Small intestine (tissue), 7 donors: Measurements from ENCODE around the gene MACF1. TPM values are rescaled to one million over a fixed set of nuclear protein-coding genes. Genes with fewer than 3 reads are reported as not detected.
"Not testable (repeated sequence)": the region's sequence is repeated elsewhere in the genome, so short reads cannot be mapped to it uniquely, and the experiment has no call there.

Source experiments
- DNase-seq, 2 donors: peaks; one replicate each; pipeline versions ENCODE4 v3.0.0 to v3.0.0-alpha.2; 2013
- FAIRE-seq: peaks from 2 replicates; lab custom pipeline; 2012; peaks lifted over from hg19 to GRCh38; lab: Jason Lieb, UNC
- H3K27ac ChIP-seq, 3 donors: one replicate each; pipeline ENCODE4 v1.5.1; 2013; ENCODE audit warnings: low read length in 2 of 3, mild to moderate bottlenecking in 2 of 3, control low read depth in 1 of 3, inconsistent platforms in 1 of 3, low read depth in 1 of 3, moderate library complexity in 1 of 3
- H3K27me3 ChIP-seq, 3 donors: one replicate each; pipeline ENCODE4 v1.6.1; 2013; ENCODE audit warnings: low read length in 3 of 3, inconsistent platforms in 1 of 3; ENCODE audit not compliant: control insufficient read depth in 3 of 3, insufficient read depth in 3 of 3
- H3K36me3 ChIP-seq, 3 donors: one replicate each; pipeline ENCODE4 v1.6.1; 2013; ENCODE audit warnings: low read length in 3 of 3, inconsistent platforms in 1 of 3, low read depth in 1 of 3, mild to moderate bottlenecking in 1 of 3, moderate library complexity in 1 of 3; ENCODE audit not compliant: control insufficient read depth in 3 of 3, insufficient read depth in 2 of 3
- H3K4me1 ChIP-seq, 3 donors: one replicate each; pipeline ENCODE4 v1.6.1; 2013; ENCODE audit warnings: low read length in 2 of 3, inconsistent platforms in 1 of 3, low read depth in 1 of 3, mild to moderate bottlenecking in 1 of 3, moderate library complexity in 1 of 3; ENCODE audit not compliant: control insufficient read depth in 3 of 3, insufficient read depth in 2 of 3
- H3K4me3 ChIP-seq, 3 donors: one replicate each; pipeline ENCODE4 v1.5.1; 2013; ENCODE audit warnings: low read length in 3 of 3, control low read depth in 1 of 3, inconsistent platforms in 1 of 3, low read depth in 1 of 3, mild to moderate bottlenecking in 1 of 3, moderate library complexity in 1 of 3
- H3K9me3 ChIP-seq, 2 donors: one replicate each; pipeline ENCODE4 v1.6.1; 2013; ENCODE audit warnings: low read depth in 1 of 2, low read length in 1 of 2; ENCODE audit not compliant: control insufficient read depth in 2 of 2, insufficient read depth in 1 of 2
- whole genome bisulfite sequencing, 3 donors: extraction: QIAGEN DNeasy Blood & Tissue Kit; methylation state at CpG; one replicate each; pipeline ENCODE4 v1.1.7; 2013; 5-methylcytosine and 5-hydroxymethylcytosine counted together
- polyA plus RNA-seq, 4 donors: library from polyadenylated mRNA; stranded (reverse) in 3 of 4; unstranded in 1 of 4; fragments of 200-250 nt in 3 of 4; fragments of 120-200 nt in 1 of 4; gene quantifications; one replicate each; pipeline versions ENCODE4 v1.2.1 to v1.2.3, GENCODE V29; 2013
- donor health status: healthy with polysubstance abuse.
- donor health status: control.
- donor health status: control.
- donor health status: Bipolar disorder and iron deficiency.
- donor health status: healthy.

MACF1 gene
- polyA plus RNA-seq, 4 donors: 18.1 to 64.8 (median 34.6) TPM

DNA sequence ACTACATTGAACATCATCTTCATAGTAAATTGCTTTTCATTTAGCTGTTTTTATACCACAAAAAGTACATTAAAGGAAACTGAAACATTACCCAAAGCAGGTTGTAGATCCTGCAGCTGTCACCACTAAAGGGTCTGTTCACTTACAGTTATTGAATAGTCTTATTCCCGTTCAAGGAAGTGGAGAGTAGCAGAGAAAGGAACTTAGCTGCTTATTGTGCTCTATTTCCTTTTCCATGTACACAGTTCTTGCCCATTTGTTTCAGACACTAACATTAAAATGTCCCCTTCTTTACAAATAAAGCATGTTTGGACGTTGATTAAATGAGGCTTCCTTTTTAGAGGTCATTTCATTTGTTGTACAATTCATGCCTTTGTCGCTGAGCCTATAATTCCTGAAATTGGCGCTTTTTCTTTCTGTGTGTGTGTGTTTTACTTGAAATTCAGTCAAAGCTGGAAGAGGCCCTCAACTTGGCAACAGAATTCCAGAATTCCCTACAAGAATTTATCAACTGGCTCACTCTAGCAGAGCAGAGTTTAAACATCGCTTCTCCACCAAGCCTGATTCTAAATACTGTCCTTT is 242.6 kb downstream of the MACF1 start:
- H3K36me3 ChIP-seq: peaks cover 27 to 45% (median 34%) of the 10 kb centered on the region in 3 donors
- H3K27me3 ChIP-seq: no peaks in the 10 kb centered on the region
- no peak overlapping the region for H3K27ac ChIP-seq
- H3K9me3 ChIP-seq: no peaks in the 10 kb centered on the region
- FAIRE-seq (no peak), DNase-seq (no peak)
- 75 to 92% (median 89%) methylated on average over 5 of the region's 5 CpGs for WGBS, 3 donors
- H3K4me3 ChIP-seq: no peak overlapping the region
- H3K4me1 ChIP-seq: no peaks in the 10 kb centered on the region

DNA sequence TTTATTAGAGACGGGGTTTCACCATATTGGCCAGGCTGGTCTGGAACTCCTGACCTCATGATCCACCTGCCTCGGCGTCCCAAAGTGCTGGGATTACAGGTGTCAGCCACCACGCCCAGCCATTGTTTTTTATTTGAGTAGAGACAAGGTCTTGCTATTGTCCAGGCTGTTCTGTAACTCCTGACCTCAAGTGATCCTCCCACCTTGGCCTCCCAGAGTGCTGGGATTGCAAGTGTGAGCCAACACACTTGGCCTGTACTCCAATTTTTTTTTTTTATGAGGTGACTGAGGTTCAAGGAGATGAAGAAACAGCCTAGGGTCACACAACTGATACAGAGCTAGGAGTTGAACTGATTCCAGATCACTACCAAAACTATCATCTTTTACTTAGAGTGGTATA is 245.5 kb downstream of the MACF1 start:
- not testable (repeated sequence) for H3K4me3 ChIP-seq, H3K27me3 ChIP-seq, H3K9me3 ChIP-seq, H3K4me1 ChIP-seq, DNase-seq, FAIRE-seq
- Histone ChIP-seq H3K36me3 (peaks cover 34 to 48% (median 39%) of the 10 kb centered on the region in 3 donors), H3K27ac (peak overlapping the region in 1 of 3 donors; percentile 43)
- WGBS, 3 donors: 86 to 93% (median 90%) methylated on average over 4 of the region's 4 CpGs

DNA sequence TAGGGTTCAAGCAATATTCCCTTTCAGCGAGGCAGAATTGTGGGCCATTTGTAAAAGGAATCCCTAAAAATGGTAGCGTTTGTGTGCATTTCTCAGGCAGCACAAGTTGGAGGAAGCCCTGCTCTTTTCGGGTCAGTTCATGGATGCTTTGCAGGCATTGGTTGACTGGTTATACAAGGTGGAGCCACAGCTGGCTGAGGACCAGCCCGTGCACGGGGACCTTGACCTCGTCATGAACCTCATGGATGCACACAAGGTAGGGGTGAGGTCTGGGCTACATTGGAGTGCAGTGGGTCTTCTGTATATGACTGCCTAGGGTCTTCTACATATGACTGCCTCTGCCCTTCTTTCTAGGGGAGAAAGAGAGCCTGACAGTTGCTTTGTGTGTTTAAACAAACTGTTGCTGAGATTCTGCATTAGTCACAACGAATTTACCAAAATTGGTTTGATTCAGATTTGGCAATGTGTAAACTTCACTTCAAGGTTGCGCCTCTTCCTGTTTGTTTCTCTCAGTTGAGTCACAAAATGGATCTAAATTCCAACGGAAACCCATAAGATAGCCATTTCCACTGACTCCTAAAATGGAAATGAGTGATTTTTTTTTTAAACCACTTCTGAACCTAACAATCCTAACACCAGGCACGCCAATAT is 246.6 kb downstream of the MACF1 start:
- FAIRE-seq: no peak
- Histone ChIP-seq H3K36me3 (peaks cover 35 to 52% (median 38%) of the 10 kb centered on the region in 3 donors), H3K4me1 (no peaks in the 10 kb centered on the region), H3K27me3 (no peaks in the 10 kb centered on the region), H3K9me3 (no peaks in the 10 kb centered on the region), H3K27ac (peak overlapping the region in 1 of 3 donors; percentile 58), H3K4me3 (no peak overlapping the region)
- 65 to 67% (median 65%) methylated on average over 10 of the region's 10 CpGs for WGBS, 3 donors
- no peak for DNase-seq

DNA sequence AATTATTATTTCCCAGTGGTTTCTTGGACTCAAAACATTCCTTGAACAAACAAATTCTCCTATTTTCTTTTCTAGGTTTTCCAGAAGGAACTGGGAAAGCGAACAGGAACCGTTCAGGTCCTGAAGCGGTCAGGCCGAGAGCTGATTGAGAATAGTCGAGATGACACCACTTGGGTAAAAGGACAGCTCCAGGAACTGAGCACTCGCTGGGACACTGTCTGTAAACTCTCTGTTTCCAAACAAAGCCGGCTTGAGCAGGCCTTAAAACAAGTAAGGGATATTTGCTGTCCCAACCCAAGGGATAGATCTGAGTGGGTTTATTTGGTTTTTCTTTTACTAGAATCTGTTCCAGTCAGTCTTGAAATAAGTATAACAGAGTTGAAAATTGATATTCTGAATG is 247.6 kb downstream of the MACF1 start:
- Histone ChIP-seq H3K4me1 (no peaks in the 10 kb centered on the region), H3K27me3 (no peaks in the 10 kb centered on the region), H3K4me3 (no peak overlapping the region), H3K9me3 (no peaks in the 10 kb centered on the region), H3K27ac (peak overlapping the region in 1 of 3 donors; percentile 38), H3K36me3 (peaks cover 38 to 55% (median 43%) of the 10 kb centered on the region in 3 donors)
- FAIRE-seq (no peak), DNase-seq (no peak)
- WGBS, 3 donors: 89 to 97% (median 89%) methylated on average over 7 of the region's 7 CpGs

DNA sequence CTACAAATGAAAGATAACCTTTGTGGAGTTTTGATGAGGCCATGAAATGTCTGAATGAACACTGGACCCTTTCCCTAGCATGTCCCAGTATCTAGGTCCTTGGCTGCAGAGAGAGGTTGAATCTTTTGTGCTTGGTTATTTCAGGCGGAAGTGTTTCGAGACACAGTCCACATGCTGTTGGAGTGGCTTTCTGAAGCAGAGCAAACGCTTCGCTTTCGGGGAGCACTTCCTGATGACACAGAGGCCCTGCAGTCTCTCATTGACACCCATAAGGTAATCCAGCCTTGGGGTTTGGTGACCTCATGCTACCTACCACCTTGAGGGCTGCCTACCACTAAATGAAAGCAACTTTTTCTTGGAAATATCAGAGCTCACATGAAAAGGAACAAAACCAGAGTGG is 248.0 kb downstream of the MACF1 start:
- H3K9me3 ChIP-seq: no peaks in the 10 kb centered on the region
- H3K4me1 ChIP-seq: no peaks in the 10 kb centered on the region
- H3K36me3 ChIP-seq: peaks cover 38 to 60% (median 41%) of the 10 kb centered on the region in 3 donors
- WGBS, 3 donors: 95 to 98% (median 97%) methylated on average over 5 of the region's 5 CpGs
- no peaks in the 10 kb centered on the region for H3K27me3 ChIP-seq
- FAIRE-seq (no peak), DNase-seq (no peak)
- no peak overlapping the region for H3K4me3 ChIP-seq
- peak overlapping the region in 1 of 3 donors; percentile 37 for H3K27ac ChIP-seq

DNA sequence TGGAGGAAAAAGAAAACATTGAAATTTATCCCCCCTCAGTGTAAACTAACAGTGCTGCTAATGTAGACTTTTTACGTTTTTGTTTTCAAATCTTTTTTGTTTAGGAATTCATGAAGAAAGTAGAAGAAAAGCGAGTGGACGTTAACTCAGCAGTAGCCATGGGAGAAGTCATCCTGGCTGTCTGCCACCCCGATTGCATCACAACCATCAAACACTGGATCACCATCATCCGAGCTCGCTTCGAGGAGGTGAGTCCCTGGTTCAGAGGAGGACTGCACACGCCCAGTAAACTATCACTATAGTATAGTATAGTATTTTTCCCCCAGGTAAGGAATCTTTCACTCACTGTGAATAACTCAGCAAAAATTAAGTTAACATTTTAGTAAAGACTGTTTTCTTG is 249.1 kb downstream of the MACF1 start:
- Histone ChIP-seq H3K27ac (no peak overlapping the region), H3K9me3 (no peaks in the 10 kb centered on the region), H3K4me3 (no peak overlapping the region), H3K36me3 (peaks cover 36 to 64% (median 38%) of the 10 kb centered on the region in 3 donors), H3K4me1 (no peaks in the 10 kb centered on the region), H3K27me3 (no peaks in the 10 kb centered on the region)
- FAIRE-seq (no peak), DNase-seq (no peak)
- WGBS, 3 donors: 75 to 90% (median 85%) methylated on average over 8 of the region's 8 CpGs

DNA sequence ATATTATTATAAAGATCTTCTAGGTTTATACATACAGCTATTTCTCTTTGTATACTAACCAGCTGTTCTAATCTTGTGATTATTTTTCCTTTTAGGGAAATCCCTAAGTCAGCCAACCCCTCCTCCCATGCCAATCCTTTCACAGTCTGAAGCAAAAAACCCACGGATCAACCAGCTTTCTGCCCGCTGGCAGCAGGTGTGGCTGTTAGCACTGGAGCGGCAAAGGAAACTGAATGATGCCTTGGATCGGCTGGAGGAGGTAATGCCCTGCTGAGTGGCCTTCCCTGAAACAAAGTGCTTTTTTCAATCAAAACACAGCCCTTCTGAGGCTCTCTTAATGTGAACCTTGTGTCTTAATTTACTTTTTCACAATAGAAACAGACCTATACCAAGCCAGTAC is 254.5 kb downstream of the MACF1 start:
- 84 to 93% (median 87%) methylated on average over 4 of the region's 4 CpGs for WGBS, 3 donors
- no peaks in the 10 kb centered on the region for H3K4me1 ChIP-seq
- H3K27me3 ChIP-seq: no peaks in the 10 kb centered on the region
- no peak for DNase-seq
- FAIRE-seq: no peak
- peaks cover 40 to 61% (median 41%) of the 10 kb centered on the region in 3 donors for H3K36me3 ChIP-seq
- H3K4me3 ChIP-seq: no peak overlapping the region
- no peak overlapping the region for H3K27ac ChIP-seq
- no peaks in the 10 kb centered on the region for H3K9me3 ChIP-seq

DNA sequence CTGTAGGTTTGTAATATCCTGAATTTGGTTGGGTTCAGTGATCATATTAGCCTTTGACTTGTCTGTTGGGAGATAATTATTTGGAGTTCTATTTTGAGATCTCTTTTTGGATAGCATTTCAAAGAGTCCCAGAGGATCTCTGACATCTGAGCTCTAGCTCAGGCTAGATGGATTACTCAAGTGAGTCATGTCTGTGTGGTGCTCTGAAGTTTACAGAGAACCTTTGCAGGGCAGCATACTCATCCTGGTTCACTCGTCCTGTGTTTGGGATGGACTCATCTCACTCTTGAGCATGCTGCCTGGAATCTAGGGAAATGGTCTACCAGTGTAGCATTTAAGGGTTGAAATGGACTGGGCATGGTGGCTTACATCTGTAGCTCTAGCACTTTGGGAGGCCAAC is 257.6 kb downstream of the MACF1 start:
- no peaks in the 10 kb centered on the region for H3K9me3 ChIP-seq
- 63 to 86% (median 73%) methylated on average over 1 of the region's 1 CpG for WGBS, 3 donors
- FAIRE-seq (no peak), DNase-seq (no peak)
- no peak overlapping the region for H3K4me3 ChIP-seq
- H3K36me3 ChIP-seq: peaks cover 25 to 52% (median 33%) of the 10 kb centered on the region in 3 donors
- H3K4me1 ChIP-seq: no peaks in the 10 kb centered on the region
- no peak overlapping the region for H3K27ac ChIP-seq
- H3K27me3 ChIP-seq: no peaks in the 10 kb centered on the region
